ENCODE data around the gene CARD8. TPM values are rescaled to one million over a fixed set of nuclear protein-coding genes. Genes with fewer than 3 reads are reported as not detected.

CARD8 gene
- total and polyA plus RNA-seq, 2 of the 8 experiments (the other 6 are each of a cell fraction or from before 2014, with no cell fraction given) = 8.9 to 24.4 TPM

- Histone ChIP-seq H3K79me1 (ENCODE audit: low read depth, low read length) (no peaks in the 10 kb centered on the region), H3K4ac (replicated peaks; ENCODE audit: insufficient read length, low read depth, low read length) (no peak overlapping the region), H4K5ac (ENCODE audit: insufficient read length, low read depth, low read length) (no peak overlapping the region)
- no peak for TF ChIP-seq GTF2F1 (IDR thresholded peaks at IDR 0.05; ENCODE audit: borderline replicate concordance, low read depth, low read length)
- no peak for TF ChIP-seq RFX5 (IDR thresholded peaks at IDR 0.05; ENCODE audit: borderline replicate concordance, low read depth, low read length)
- no peak for TF ChIP-seq E2F6 (IDR thresholded peaks at IDR 0.05)
- TF ChIP-seq SAP30 (IDR thresholded peaks at IDR 0.05; ENCODE audit: insufficient read depth, insufficient replicate concordance, low read length) = no peak
- TF ChIP-seq, protein P1, sequence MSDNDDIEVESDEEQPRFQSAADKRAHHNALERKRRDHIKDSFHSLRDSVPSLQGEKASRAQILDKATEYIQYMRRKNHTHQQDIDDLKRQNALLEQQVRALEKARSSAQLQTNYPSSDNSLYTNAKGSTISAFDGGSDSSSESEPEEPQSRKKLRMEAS (IDR thresholded peaks at IDR 0.05) = no peak
- TF ChIP-seq SIRT6 (IDR thresholded peaks at IDR 0.05; ENCODE audit: low read length) = no peak
- TF ChIP-seq SRF (IDR thresholded peaks at IDR 0.05; ENCODE audit: low read depth, low read length) = no peak
- TF ChIP-seq, protein P2, sequence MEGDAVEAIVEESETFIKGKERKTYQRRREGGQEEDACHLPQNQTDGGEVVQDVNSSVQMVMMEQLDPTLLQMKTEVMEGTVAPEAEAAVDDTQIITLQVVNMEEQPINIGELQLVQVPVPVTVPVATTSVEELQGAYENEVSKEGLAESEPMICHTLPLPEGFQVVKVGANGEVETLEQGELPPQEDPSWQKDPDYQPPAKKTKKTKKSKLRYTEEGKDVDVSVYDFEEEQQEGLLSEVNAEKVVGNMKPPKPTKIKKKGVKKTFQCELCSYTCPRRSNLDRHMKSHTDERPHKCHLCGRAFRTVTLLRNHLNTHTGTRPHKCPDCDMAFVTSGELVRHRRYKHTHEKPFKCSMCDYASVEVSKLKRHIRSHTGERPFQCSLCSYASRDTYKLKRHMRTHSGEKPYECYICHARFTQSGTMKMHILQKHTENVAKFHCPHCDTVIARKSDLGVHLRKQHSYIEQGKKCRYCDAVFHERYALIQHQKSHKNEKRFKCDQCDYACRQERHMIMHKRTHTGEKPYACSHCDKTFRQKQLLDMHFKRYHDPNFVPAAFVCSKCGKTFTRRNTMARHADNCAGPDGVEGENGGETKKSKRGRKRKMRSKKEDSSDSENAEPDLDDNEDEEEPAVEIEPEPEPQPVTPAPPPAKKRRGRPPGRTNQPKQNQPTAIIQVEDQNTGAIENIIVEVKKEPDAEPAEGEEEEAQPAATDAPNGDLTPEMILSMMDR (IDR thresholded peaks at IDR 0.05; ENCODE audit: control extremely low read depth in 1 of 3, insufficient read depth in 1 of 3, low read depth in 1 of 3, low read length in 3 of 3) = no peak
- TF ChIP-seq KDM4A (IDR thresholded peaks at IDR 0.05; ENCODE audit: low read depth, low read length, severe bottlenecking) = no peak
- TF ChIP-seq HDAC6 (IDR thresholded peaks at IDR 0.05; ENCODE audit: low read depth, low read length) = no peak
Observed at GRCh38 chr19:48239582-48240141, 16.1 kb downstream of the CARD8 start.

More at GRCh38 chr19:48239582-48240141, 16.1 kb downstream of the CARD8 start:
- H2BK15ac ChIP-seq (ENCODE audit: low read length) = no peak overlapping the region
- H3K4me3 ChIP-seq (ENCODE audit: extremely low read depth in 1 of 4, insufficient read depth in 2 of 4, low read depth in 3 of 4, low read length in 4 of 4) = no peak overlapping the region
- H3K9ac ChIP-seq (replicated peaks in 1 of 4; ENCODE audit: extremely low read depth in 1 of 4, low read depth in 3 of 4, low read length in 3 of 4) = no peak overlapping the region
- no peak overlapping the region for H3K4me2 ChIP-seq (ENCODE audit: insufficient read depth in 1 of 2, low read depth in 2 of 2, low read length in 2 of 2)
- no peak overlapping the region for H3K27ac ChIP-seq (ENCODE audit: low read depth, low read length)
- peaks cover 0 to 2% of the 10 kb centered on the region in 2 experiments for H4K20me1 ChIP-seq (replicated peaks in 1 of 2; ENCODE audit: control insufficient read depth in 1 of 2, insufficient read depth in 2 of 2, low read length in 2 of 2)
- ChIA-PET CTCF (ENCODE audit: partially characterized antibody) (interaction anchor here (0.9 to 1.4 kb wide), 4 partner anchors 19 to 133 kb away, joined by 3 to 7 read pairs (median 4); no protein-coding TSS in a partner anchor), POLR2A (ENCODE audit: partially characterized antibody) (no interaction called here)
- H3K9me3 ChIP-seq (ENCODE audit: insufficient read depth in 2 of 2, low read depth in 1 of 2, low read length in 1 of 2) = no peaks in the 10 kb centered on the region
- DNase-seq (ENCODE audit: low read depth in 1 of 2, low spot score in 2 of 2) (no peak), FAIRE-seq (no peak)
- no peak overlapping the region for H2AFZ ChIP-seq (ENCODE audit: low read length)
- H4K8ac ChIP-seq (ENCODE audit: extremely low read depth, insufficient read depth, low read length) = no peak overlapping the region; the same call in 1 of the 2 replicates
- H3K4me1 ChIP-seq (replicated peaks in 1 of 4; ENCODE audit: control insufficient read depth in 3 of 4, insufficient read depth in 4 of 4, low read length in 3 of 4) = no peaks in the 10 kb centered on the region
- H3K18ac ChIP-seq (ENCODE audit: extremely low read depth, low read length) = no peak overlapping the region
- H3K56ac ChIP-seq (replicated peaks; ENCODE audit: insufficient read length, low read depth, low read length) = no peak overlapping the region
- 93% methylated on average over 9 of the region's 9 CpGs; no CpG with 5 or more reads in 1 of the 2 experiments for WGBS, 2 experiments (ENCODE audit: extremely low coverage in 1 of 2, insufficient coverage in 1 of 2, insufficient read length in 1 of 2, insufficient replicate concordance in 2 of 2, low coverage in 1 of 2, low lambda C conversion rate in 2 of 2, missing lambda C conversion rate in 1 of 2)
- no peaks in the 10 kb centered on the region for H3K27me3 ChIP-seq (replicated peaks in 1 of 4; ENCODE audit: control insufficient read depth in 3 of 4, extremely low read depth in 1 of 4, insufficient read depth in 3 of 4, low read length in 3 of 4)
- H4K91ac ChIP-seq (replicated peaks; ENCODE audit: insufficient read length, low read length) = no peak overlapping the region
- H3K23me2 ChIP-seq (ENCODE audit: low read depth, low read length) = no peaks in the 10 kb centered on the region
- peaks cover 0 to 12% (median 0%) of the 10 kb centered on the region in 4 experiments; a peak in 2 of 8 replicates for H3K36me3 ChIP-seq (ENCODE audit: control insufficient read depth in 2 of 4, insufficient read depth in 4 of 4, low read length in 3 of 4)
- H2BK20ac ChIP-seq (ENCODE audit: low read length) = no peak overlapping the region
- H2BK12ac ChIP-seq (ENCODE audit: low read depth, low read length) = no peak overlapping the region
- no peaks in the 10 kb centered on the region for H3K79me2 ChIP-seq (ENCODE audit: control insufficient read depth in 1 of 2, insufficient read depth in 2 of 2, low read length in 2 of 2)
- H3K23ac ChIP-seq (ENCODE audit: insufficient read length) = no peak overlapping the region
- no peak overlapping the region for H2BK5ac ChIP-seq (ENCODE audit: low read depth, low read length)
- H2AK5ac ChIP-seq (ENCODE audit: low read depth, low read length) = no peak overlapping the region
- H3K14ac ChIP-seq (ENCODE audit: insufficient read length) = no peak overlapping the region
- H2BK120ac ChIP-seq (replicated peaks; ENCODE audit: low read depth, low read length) = no peak overlapping the region

All from H1 (cell line).